ENCODE measurements around the gene OAF.

The OAF gene

DNA sequence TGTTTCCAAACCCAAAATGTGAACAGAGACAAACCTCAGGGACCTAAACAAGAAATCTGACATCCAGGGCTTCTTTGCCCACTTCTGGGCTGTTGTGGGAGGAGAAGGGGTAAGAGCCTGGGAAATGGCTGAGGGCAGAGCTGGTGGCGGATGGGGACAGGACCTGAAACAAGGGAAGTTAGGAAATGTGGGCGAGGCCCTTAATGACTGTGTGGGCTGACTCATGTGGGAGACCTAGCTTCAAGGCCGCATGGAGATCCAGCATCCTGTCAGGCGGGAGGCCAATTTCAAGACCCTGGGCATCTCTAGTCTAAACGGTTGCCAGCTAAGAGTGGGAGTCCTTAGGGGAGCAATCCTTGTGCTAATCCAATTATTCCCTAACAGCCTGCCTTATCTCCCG, 2.1 kb upstream of the OAF start:
- ChIA-PET CTCF (interaction anchor here (1.6 kb wide), 1 partner anchor 26 kb away, joined by 4 read pairs; no protein-coding TSS in a partner anchor), POLR2A (no interaction called here)
- TF ChIP-seq, protein P1, sequence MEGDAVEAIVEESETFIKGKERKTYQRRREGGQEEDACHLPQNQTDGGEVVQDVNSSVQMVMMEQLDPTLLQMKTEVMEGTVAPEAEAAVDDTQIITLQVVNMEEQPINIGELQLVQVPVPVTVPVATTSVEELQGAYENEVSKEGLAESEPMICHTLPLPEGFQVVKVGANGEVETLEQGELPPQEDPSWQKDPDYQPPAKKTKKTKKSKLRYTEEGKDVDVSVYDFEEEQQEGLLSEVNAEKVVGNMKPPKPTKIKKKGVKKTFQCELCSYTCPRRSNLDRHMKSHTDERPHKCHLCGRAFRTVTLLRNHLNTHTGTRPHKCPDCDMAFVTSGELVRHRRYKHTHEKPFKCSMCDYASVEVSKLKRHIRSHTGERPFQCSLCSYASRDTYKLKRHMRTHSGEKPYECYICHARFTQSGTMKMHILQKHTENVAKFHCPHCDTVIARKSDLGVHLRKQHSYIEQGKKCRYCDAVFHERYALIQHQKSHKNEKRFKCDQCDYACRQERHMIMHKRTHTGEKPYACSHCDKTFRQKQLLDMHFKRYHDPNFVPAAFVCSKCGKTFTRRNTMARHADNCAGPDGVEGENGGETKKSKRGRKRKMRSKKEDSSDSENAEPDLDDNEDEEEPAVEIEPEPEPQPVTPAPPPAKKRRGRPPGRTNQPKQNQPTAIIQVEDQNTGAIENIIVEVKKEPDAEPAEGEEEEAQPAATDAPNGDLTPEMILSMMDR (IDR thresholded peaks at IDR 0.05; ENCODE audit: control extremely low read depth, extremely low read depth, low read depth, missing control alignments), result no peak
- DNase-seq (ENCODE audit: extremely low spot score), result no peak

DNA sequence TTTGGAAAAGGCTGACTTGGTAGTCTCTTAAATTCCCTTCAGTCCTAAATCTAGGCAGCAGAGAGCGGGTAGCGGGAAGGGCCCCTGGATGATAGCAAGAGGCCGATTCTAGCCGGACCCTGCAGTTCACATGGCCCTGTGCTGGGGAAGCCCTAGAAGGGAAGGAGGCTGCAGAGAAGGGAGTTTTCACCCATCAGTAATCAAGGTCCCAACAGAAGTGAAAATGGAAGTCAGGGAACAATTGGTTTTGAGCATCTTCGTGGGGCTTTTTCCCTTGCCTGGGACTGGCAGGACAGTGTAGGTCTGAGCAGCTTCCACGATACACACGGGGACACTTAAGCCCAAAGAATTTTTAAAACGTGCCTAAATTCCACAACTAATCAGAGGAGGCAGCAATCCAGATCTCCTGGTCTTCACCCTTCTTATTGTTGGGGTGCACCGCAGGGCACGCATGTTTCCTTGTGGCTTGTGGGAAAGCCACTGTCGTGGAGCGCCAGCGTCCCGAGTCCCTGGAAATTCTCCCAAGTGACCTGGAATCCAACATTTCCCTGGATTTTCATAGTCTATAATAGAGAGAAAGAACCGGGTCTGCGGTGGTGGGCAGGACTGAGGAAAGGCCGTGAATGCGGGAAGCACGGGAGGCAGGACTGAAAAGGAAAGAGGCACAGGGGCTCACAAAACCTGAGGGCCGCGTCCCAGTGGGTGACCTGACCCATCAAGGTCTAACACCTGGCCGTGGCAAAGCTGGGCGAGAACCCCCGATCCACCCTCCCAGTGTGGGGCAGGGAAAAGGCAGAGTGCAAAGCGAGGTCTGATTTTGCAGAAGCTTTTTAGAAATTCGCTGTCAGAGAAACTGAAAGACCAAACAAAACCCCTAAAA, 846 bp upstream of the OAF start:
- ChIA-PET CTCF (no interaction called here), POLR2A (no interaction called here)
- DNase-seq (ENCODE audit: extremely low spot score), result peak; percentile 37
- TF ChIP-seq, protein P1 (IDR thresholded peaks at IDR 0.05; ENCODE audit: control extremely low read depth, extremely low read depth, low read depth, missing control alignments), result no peak

DNA sequence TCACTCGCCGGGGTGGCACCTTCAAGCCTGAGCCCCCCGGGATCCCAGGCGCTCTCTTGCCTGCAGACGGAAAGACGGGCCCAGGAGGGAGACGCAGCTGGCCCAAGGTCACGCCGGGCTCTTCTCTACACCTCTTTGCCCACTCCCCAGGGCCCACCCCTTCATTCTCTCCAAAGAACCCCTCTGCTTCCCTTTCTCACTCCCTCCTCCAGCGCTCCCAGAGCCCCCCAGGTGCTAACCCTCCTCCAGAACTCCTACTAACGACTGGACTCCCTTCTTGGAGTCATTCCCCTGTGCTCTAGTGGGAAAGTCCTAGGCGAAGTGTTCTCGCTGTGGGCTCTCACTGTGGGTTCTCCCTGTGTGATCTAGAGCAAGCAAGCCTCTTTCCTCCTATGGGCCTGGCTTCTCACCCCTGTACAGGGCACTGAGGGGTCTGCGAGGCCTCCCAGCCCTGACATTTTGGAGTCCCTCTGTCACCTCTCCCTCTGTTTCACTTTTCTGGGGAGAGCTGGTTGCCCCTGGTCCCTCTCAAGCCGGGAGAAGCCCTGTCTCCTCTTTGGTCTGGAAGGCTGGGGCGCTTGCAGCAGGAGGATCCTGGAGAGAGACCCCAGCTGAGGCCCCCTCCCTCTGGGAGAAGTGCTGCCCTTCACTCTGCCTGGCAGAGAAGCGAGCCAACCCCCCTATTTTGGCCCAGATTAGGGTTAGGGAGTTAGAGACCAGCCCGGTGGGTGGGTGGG, 858 bp downstream of the OAF start:
- POLR2A ChIA-PET, result no interaction called here
- TF ChIP-seq, protein P1 (IDR thresholded peaks at IDR 0.05; ENCODE audit: control extremely low read depth, extremely low read depth, low read depth, missing control alignments), result no peak
- DNase-seq (ENCODE audit: extremely low spot score), result no peak
- CTCF ChIA-PET, result interaction anchor here (1.2 to 6.1 kb wide), 7 partner anchors 15 to 91 kb away, joined by 3 to 36 read pairs (median 5); no protein-coding TSS in a partner anchor

DNA sequence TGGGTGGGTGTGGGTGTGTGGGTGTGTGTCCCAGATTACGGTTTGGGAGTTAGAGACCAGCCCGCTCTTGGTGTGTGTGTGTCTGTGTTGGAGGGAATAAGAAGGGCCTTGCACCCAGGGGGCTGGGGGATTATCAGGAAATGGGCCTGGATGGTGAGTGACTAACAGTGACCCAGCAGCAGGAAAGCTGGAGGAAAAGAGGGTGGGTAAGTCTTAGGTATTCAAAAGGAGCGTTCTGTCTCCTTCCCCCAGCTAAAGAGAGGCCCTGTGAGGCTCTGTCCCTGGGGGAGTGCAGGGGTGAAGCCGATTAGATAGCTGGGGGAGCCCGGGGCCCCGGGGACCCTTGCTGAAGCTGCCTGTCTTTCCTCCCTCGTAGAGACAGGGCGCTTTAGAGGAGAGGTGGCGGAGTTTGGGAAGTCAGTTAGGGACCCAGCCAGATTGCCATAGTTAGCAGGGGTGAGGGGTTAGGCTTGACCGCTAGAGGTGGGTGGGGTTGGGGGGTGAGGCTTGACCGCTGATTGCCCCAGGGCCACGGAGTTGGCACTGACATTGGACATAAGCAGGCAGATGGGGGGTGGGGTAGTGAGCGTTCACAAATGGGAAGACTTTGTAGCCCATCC, 1.5 kb downstream of the OAF start:
- DNase-seq (ENCODE audit: extremely low spot score), result no peak
- POLR2A ChIA-PET, result no interaction called here
- CTCF ChIA-PET, result interaction anchor here (1.2 to 6.1 kb wide), 9 partner anchors 13 to 91 kb away, joined by 3 to 36 read pairs (median 6); no protein-coding TSS in a partner anchor
- TF ChIP-seq, protein P1 (IDR thresholded peaks at IDR 0.05; ENCODE audit: control extremely low read depth, extremely low read depth, low read depth, missing control alignments), result no peak

DNA sequence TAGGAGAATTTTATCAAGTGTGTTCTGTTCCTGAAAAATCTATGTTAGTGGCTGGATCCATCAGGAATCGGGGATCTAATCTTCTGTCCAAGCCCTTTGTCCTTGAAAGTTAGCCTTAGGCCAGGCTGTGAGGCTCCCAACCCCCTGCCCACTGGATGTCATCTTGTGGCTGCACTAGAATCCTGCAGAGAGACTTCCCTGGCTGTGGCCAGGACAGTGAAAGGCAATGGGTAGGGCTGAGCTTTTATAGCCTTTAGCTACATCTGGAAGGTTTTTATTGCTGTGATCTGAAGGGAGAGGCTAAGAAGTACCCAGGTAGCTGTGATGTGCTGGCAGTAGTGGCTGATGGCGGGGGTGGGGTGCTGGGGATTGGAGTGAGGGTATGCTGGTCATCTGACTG, 2.1 kb downstream of the OAF start:
- ChIA-PET POLR2A (no interaction called here), CTCF (interaction anchor here (1.2 to 6.1 kb wide), 9 partner anchors 12 to 90 kb away, joined by 4 to 36 read pairs (median 6); no protein-coding TSS in a partner anchor)
- DNase-seq (ENCODE audit: extremely low spot score), result no peak
- TF ChIP-seq, protein P1 (IDR thresholded peaks at IDR 0.05; ENCODE audit: control extremely low read depth, extremely low read depth, low read depth, missing control alignments), result no peak

DNA sequence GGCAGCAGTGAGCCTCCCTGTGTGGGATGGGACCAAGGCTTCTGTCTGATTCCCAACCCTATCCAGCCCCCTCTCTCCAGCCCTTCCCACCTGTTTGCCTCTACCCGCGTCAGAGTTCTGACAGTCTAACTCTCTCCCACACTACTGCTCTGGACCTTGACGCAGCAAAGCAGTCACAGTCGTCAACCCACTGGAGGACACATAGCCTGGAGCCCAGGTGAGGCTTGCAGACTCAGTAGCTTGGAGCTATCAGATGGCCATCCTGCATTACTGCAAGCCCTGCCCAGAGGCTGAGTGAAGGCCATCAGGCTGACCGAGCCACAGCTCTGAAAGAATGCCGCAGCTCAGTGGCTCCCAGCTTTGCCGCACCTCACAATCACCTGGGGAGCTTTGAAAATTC, 3.7 kb downstream of the OAF start:
- TF ChIP-seq, protein P1 (IDR thresholded peaks at IDR 0.05; ENCODE audit: control extremely low read depth, extremely low read depth, low read depth, missing control alignments), result no peak
- ChIA-PET POLR2A (no interaction called here), CTCF (interaction anchor here (0.9 to 6.1 kb wide), 6 partner anchors 11 to 88 kb away, joined by 3 to 36 read pairs (median 6); no protein-coding TSS in a partner anchor)
- no peak for DNase-seq (ENCODE audit: extremely low spot score)
